ENCODE data around the gene HS3ST1. TPM values are rescaled to one million over a fixed set of nuclear protein-coding genes. Genes with fewer than 3 reads are reported as not detected.

The HS3ST1 gene
- total RNA-seq, 1 experiment from 2014 or later = 0.21 TPM

DNA sequence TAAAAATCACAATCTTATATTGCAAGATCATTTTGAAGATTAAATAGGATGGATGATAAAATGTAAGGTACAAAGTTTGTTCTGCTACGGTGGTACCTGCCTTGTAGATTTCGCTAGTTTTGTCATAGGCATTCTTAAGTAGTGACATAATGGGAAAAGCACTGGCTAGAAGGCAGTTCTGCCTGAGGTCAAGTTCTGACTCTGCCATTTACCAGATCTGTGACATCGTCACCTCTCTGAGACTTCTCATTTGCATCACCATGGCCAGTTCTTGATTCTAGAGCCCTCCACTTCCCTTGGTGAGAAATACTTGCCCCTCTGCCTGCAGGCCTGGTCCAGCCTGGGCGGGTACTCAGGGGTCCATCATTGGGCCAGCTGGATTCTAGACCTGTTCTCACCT, 85.2 kb downstream of the HS3ST1 start:
- CTCF ChIA-PET = no interaction called here
- no peak for TF ChIP-seq CTCF (IDR thresholded peaks at IDR 0.05)
- no peak for TF ChIP-seq SIN3A (IDR thresholded peaks at IDR 0.05; ENCODE audit: borderline replicate concordance, insufficient read depth, low read depth, low read length)
- no peak for TF ChIP-seq TCF7L2 (IDR thresholded peaks at IDR 0.05; ENCODE audit: low read depth, low read length)
- TF ChIP-seq, protein P1, sequence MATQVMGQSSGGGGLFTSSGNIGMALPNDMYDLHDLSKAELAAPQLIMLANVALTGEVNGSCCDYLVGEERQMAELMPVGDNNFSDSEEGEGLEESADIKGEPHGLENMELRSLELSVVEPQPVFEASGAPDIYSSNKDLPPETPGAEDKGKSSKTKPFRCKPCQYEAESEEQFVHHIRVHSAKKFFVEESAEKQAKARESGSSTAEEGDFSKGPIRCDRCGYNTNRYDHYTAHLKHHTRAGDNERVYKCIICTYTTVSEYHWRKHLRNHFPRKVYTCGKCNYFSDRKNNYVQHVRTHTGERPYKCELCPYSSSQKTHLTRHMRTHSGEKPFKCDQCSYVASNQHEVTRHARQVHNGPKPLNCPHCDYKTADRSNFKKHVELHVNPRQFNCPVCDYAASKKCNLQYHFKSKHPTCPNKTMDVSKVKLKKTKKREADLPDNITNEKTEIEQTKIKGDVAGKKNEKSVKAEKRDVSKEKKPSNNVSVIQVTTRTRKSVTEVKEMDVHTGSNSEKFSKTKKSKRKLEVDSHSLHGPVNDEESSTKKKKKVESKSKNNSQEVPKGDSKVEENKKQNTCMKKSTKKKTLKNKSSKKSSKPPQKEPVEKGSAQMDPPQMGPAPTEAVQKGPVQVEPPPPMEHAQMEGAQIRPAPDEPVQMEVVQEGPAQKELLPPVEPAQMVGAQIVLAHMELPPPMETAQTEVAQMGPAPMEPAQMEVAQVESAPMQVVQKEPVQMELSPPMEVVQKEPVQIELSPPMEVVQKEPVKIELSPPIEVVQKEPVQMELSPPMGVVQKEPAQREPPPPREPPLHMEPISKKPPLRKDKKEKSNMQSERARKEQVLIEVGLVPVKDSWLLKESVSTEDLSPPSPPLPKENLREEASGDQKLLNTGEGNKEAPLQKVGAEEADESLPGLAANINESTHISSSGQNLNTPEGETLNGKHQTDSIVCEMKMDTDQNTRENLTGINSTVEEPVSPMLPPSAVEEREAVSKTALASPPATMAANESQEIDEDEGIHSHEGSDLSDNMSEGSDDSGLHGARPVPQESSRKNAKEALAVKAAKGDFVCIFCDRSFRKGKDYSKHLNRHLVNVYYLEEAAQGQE (IDR thresholded peaks at IDR 0.05; ENCODE audit: insufficient read depth in 1 of 2, low read depth in 2 of 2, low read length in 1 of 2) = no peak
- no peak for TF ChIP-seq POLR2AphosphoS5 (IDR thresholded peaks at IDR 0.05; ENCODE audit: low read depth, low read length)
- Histone ChIP-seq H3K36me3 (ENCODE audit: control insufficient read depth, insufficient read depth, low read length) (no peaks in the 10 kb centered on the region), H3K27me3 (ENCODE audit: control insufficient read depth, insufficient read depth, low read length) (no peaks in the 10 kb centered on the region), H3K27ac (ENCODE audit: low read length) (no peak overlapping the region), H3K4me3 (ENCODE audit: low read depth in 2 of 2, low read length in 2 of 2) (no peak overlapping the region), H3K9me3 (ENCODE audit: control insufficient read depth, insufficient read depth, low read depth, low read length) (no peaks in the 10 kb centered on the region), H3K4me1 (ENCODE audit: control insufficient read depth, insufficient read depth, low read length) (no peaks in the 10 kb centered on the region)
- intact Hi-C loops (cut with micrococcal nuclease; ENCODE audit: unreplicated experiment) (no loop called here), in situ Hi-C loops (cut with HindIII; ENCODE audit: low pct_unique_long_range_greater_than_20kb, low sequenced_read_pairs) (no loop called here)
- no TSS peak for BruUV-seq (replicated peaks)
- POLR2A ChIA-PET = no interaction called here
- DNase-seq (ENCODE audit: low read depth, low spot score) (no peak), ATAC-seq (no peak)

Small RNA genes lying within 50 kb of the gene (microRNA-seq; reads per million reads assigned to microRNA genes)
- gene MIR572 (ENCODE audit: unreplicated experiment) = not detected

All from Panc1 (cell line).